CD14-positive monocyte (primary cell): ENCODE data around the gene FAM50A. TPM values are rescaled to one million over a fixed set of nuclear protein-coding genes. Genes with fewer than 3 reads are reported as not detected.

Source experiments
- DNase-seq, 3 donors: peaks; one replicate each; pipeline ENCODE4 v3.0.0-alpha.2; 2011 to 2022
- H2AFZ ChIP-seq: 2 replicates; pipeline ENCODE4 v1.6.0; 2012; ENCODE audit warnings: mild to moderate bottlenecking, low read depth, low read length, inconsistent platforms; ENCODE audit not compliant: insufficient read depth, poor library complexity, severe bottlenecking
- H3K27ac ChIP-seq, 2 donors: 1 replicate in 1 of 2; 2 replicates in 1 of 2; pipeline ENCODE4 v1.5.1; 2012 to 2013; ENCODE audit warnings: low read length in 2 of 2, control low read depth in 1 of 2, inconsistent platforms in 1 of 2, low read depth in 1 of 2, mild to moderate bottlenecking in 1 of 2
- H3K27me3 ChIP-seq, 2 donors: one replicate each; pipeline versions ENCODE4 v1.6.0 to v1.6.1; 2011 to 2013; ENCODE audit warnings: low read length in 2 of 2; ENCODE audit not compliant: control insufficient read depth in 2 of 2, insufficient read depth in 2 of 2
- H3K36me3 ChIP-seq, 2 donors: replicated peaks in 1 of 2; 1 replicate in 1 of 2; 2 replicates in 1 of 2; pipeline versions ENCODE4 v1.5.1 to v1.6.1; 2012 to 2013; ENCODE audit warnings: low read length in 2 of 2, control low read depth in 1 of 2, inconsistent platforms in 1 of 2, mild to moderate bottlenecking in 1 of 2; ENCODE audit not compliant: insufficient read depth in 2 of 2, control insufficient read depth in 1 of 2
- H3K4me1 ChIP-seq, 2 donors: 1 replicate in 1 of 2; 2 replicates in 1 of 2; pipeline versions ENCODE4 v1.5.1 to v1.6.1; 2012 to 2013; ENCODE audit warnings: low read length in 2 of 2, control low read depth in 1 of 2, inconsistent platforms in 1 of 2, mild to moderate bottlenecking in 1 of 2, moderate library complexity in 1 of 2; ENCODE audit not compliant: insufficient read depth in 2 of 2, control insufficient read depth in 1 of 2
- H3K4me2 ChIP-seq: replicated peaks from 2 replicates; pipeline ENCODE3; 2012; ENCODE audit warnings: low read length, moderate library complexity, mild to moderate bottlenecking; ENCODE audit not compliant: poor library complexity, severe bottlenecking; ENCODE audit errors: extremely low read depth
- H3K4me3 ChIP-seq, 3 experiments: fragments of 200-600 bp in 1 of 3; sonication (generic) in 1 of 3; replicated peaks in 1 of 3; 1 replicate in 2 of 3; 2 replicates in 1 of 3; pipeline ENCODE4 v1.5.1; 2011 to 2013; ENCODE audit warnings: low read length in 3 of 3, mild to moderate bottlenecking in 3 of 3, control low read depth in 2 of 3, low read depth in 2 of 3, inconsistent platforms in 1 of 3, moderate library complexity in 1 of 3
- H3K79me2 ChIP-seq: 2 replicates; pipeline ENCODE4 v1.6.0; 2012; ENCODE audit warnings: mild to moderate bottlenecking, control low read depth, inconsistent platforms, low read length, moderate library complexity; ENCODE audit not compliant: insufficient read depth
- H3K9ac ChIP-seq: 2 replicates; pipeline ENCODE4 v1.6.0; 2017; ENCODE audit warnings: low read length, mild to moderate bottlenecking; ENCODE audit not compliant: insufficient read depth, poor library complexity, severe bottlenecking
- H3K9me3 ChIP-seq, 2 donors: replicated peaks in 1 of 2; 1 replicate in 1 of 2; 2 replicates in 1 of 2; pipeline versions ENCODE4 v1.5.1 to v1.6.1; 2012 to 2013; ENCODE audit warnings: low read length in 2 of 2, control low read depth in 1 of 2; ENCODE audit not compliant: control insufficient read depth in 1 of 2, insufficient read depth in 1 of 2
- H4K20me1 ChIP-seq: 2 replicates; pipeline ENCODE4 v1.6.0; 2012; ENCODE audit warnings: mild to moderate bottlenecking, low read length, control low read depth, moderate library complexity; ENCODE audit not compliant: insufficient read depth
- H3K27ac Mint-ChIP-seq, 7 donors: one replicate each; pipeline ENCODE4 v1.8.0; 2020; ENCODE audit warnings: mild to moderate bottlenecking in 7 of 7, mixed read lengths in 7 of 7, moderate library complexity in 6 of 7, inconsistent platforms in 2 of 7
- H3K27me3 Mint-ChIP-seq, 3 donors: one replicate each; pipeline ENCODE4 v1.8.0; 2021 to 2022; ENCODE audit warnings: low read depth in 3 of 3, mild to moderate bottlenecking in 3 of 3, mixed read lengths in 3 of 3, moderate library complexity in 3 of 3, inconsistent platforms in 1 of 3
- H3K36me3 Mint-ChIP-seq, 2 donors: one replicate each; pipeline ENCODE4 v1.8.0; 2020; ENCODE audit warnings: mixed read lengths in 2 of 2, inconsistent platforms in 1 of 2, mild to moderate bottlenecking in 1 of 2
- H3K4me1 Mint-ChIP-seq: one replicate; pipeline ENCODE4 v1.8.0; 2020; ENCODE audit warnings: mild to moderate bottlenecking, mixed read lengths
- H3K4me3 Mint-ChIP-seq, 2 donors: one replicate each; pipeline ENCODE4 v1.8.0; 2020; ENCODE audit warnings: mild to moderate bottlenecking in 2 of 2, mixed read lengths in 2 of 2, moderate library complexity in 1 of 2
- H3K9me3 Mint-ChIP-seq, 7 donors: one replicate each; pipeline ENCODE4 v1.8.0; 2020 to 2022; ENCODE audit warnings: mixed read lengths in 7 of 7, mild to moderate bottlenecking in 6 of 7, moderate library complexity in 6 of 7, inconsistent platforms in 2 of 7
- CTCF ChIP-seq: fragments of 200-600 bp; IDR thresholded peaks from one replicate; pipeline ENCODE4 v1.8.0; 2022; ENCODE audit warnings: antibody characterized with exemption, mild to moderate bottlenecking
- WGBS: methylation state at CpG from one replicate; pipeline ENCODE4 v1.1.5; 2013; ENCODE audit warnings: missing lambda C conversion rate; ENCODE audit not compliant: insufficient coverage; 5-methylcytosine and 5-hydroxymethylcytosine counted together
- intact Hi-C, 2 donors: fragments of 100-400 bp; cut with micrococcal nuclease; formaldehyde crosslinking; loops; one replicate each; pipeline versions ENCODE4 v1.15.0 to v1.15.1; 2023
- polyA plus RNA-seq, 3 donors: library from polyadenylated mRNA; depleted of rRNA in 1 of 3; unstranded in 2 of 3; stranded (reverse) in 1 of 3; fragments of 300-500 nt in 2 of 3; fragments of >200 nt in 1 of 3; fragmentation: Illumina TruSeq in 2 of 3; gene quantifications; 1 replicate in 2 of 3; 2 replicates in 1 of 3; pipeline ENCODE4 v1.2.3, GENCODE V29; 2012 to 2021

FAM50A gene
- polyA plus RNA-seq, 3 donors = 23.9 to 88.9 (median 46.4) TPM

GRCh38 chrX:154470914-154471568, 27.1 kb downstream of the FAM50A start:
- Mint-ChIP-seq H3K4me3 (no peak overlapping the region), H3K4me1 (no peaks in the 10 kb centered on the region), H3K27ac (no peak overlapping the region), H3K9me3 (peaks cover 0 to 7% (median 2%) of the 10 kb centered on the region in 7 donors), H3K27me3 (peaks cover 0 to 4% (median 2%) of the 10 kb centered on the region in 3 donors), H3K36me3 (no peaks in the 10 kb centered on the region)
- H3K4me3 ChIP-seq = no peak overlapping the region
- no peak overlapping the region for H3K4me2 ChIP-seq
- H3K27me3 ChIP-seq = no peaks in the 10 kb centered on the region
- H3K27ac ChIP-seq = no peak overlapping the region
- no peak overlapping the region for H3K9ac ChIP-seq
- H3K4me1 ChIP-seq = no peaks in the 10 kb centered on the region
- H2AFZ ChIP-seq = no peak overlapping the region
- no peak for TF ChIP-seq CTCF
- no peaks in the 10 kb centered on the region for H3K79me2 ChIP-seq
- no peaks in the 10 kb centered on the region for H4K20me1 ChIP-seq
- intact Hi-C loops = no loop called here
- peaks cover 0 to 4% of the 10 kb centered on the region in 2 donors for H3K9me3 ChIP-seq
- no peak for DNase-seq
- H3K36me3 ChIP-seq = no peaks in the 10 kb centered on the region
- WGBS = no CpG with 5 or more reads among the region's 23 CpGs

- Histone ChIP-seq H3K36me3 (no peaks in the 10 kb centered on the region), H3K27me3 (no peaks in the 10 kb centered on the region), H4K20me1 (no peaks in the 10 kb centered on the region), H3K4me2 (no peak overlapping the region), H2AFZ (no peak overlapping the region), H3K9ac (no peak overlapping the region), H3K79me2 (no peaks in the 10 kb centered on the region), H3K4me1 (no peaks in the 10 kb centered on the region), H3K27ac (no peak overlapping the region), H3K9me3 (peaks cover 0 to 4% of the 10 kb centered on the region in 2 donors), H3K4me3 (no peak overlapping the region)
- intact Hi-C loops = no loop called here
- Mint-ChIP-seq H3K4me1 (no peaks in the 10 kb centered on the region), H3K27ac (no peak overlapping the region), H3K4me3 (no peak overlapping the region), H3K9me3 (peaks cover 0 to 10% (median 2%) of the 10 kb centered on the region in 7 donors), H3K27me3 (peaks cover 0 to 10% (median 2%) of the 10 kb centered on the region in 3 donors), H3K36me3 (no peaks in the 10 kb centered on the region)
- 93% methylated on average over 7 of the region's 23 CpGs for WGBS
- no peak for DNase-seq
- no peak for TF ChIP-seq CTCF
These were observed 28.1 kb downstream of the FAM50A start for GRCh38 chrX:154471839-154472684.
